CD4-positive, alpha-beta T cell treated with Interleukin-6 at 100 ng/mL for 8 hours (primary cell): Measurements from ENCODE around the gene NGEF.

Source experiments
- DNase-seq: peaks from one replicate; pipeline ENCODE4 v3.0.0-alpha.2; 2020; ENCODE audit warnings: mixed read lengths, low spot score

NGEF gene

GRCh38 chr2:232970051-232970450 lies 43.0 kb downstream of the NGEF start:
- no peak for DNase-seq

GRCh38 chr2:232967474-232967873 lies 45.6 kb downstream of the NGEF start:
- no peak for DNase-seq

- no peak for DNase-seq
These were observed 46.9 kb downstream of the NGEF start for GRCh38 chr2:232966122-232966521.

- DNase-seq = no peak
These were observed 49.1 kb downstream of the NGEF start for GRCh38 chr2:232963913-232964312.

GRCh38 chr2:232960862-232961261 lies 52.2 kb downstream of the NGEF start:
- DNase-seq = no peak

- DNase-seq = no peak
These were observed 53.9 kb downstream of the NGEF start for GRCh38 chr2:232959139-232959538.

- DNase-seq = no peak
These were observed 55.4 kb downstream of the NGEF start for GRCh38 chr2:232957657-232958090.

- no peak for DNase-seq
These were observed 57.2 kb downstream of the NGEF start for GRCh38 chr2:232955856-232956255.

- no peak for DNase-seq
These were observed 58.4 kb downstream of the NGEF start for GRCh38 chr2:232954691-232955090.

GRCh38 chr2:232951891-232952290 lies 61.2 kb downstream of the NGEF start:
- DNase-seq = no peak

- DNase-seq = no peak
These were observed 61.9 kb downstream of the NGEF start for GRCh38 chr2:232951181-232951580.

GRCh38 chr2:232950751-232951150 lies 62.3 kb downstream of the NGEF start:
- DNase-seq = no peak

GRCh38 chr2:232949016-232949415 lies 64.0 kb downstream of the NGEF start:
- DNase-seq = no peak

- no peak for DNase-seq
These were observed 70.2 kb downstream of the NGEF start for GRCh38 chr2:232942831-232943230.

- DNase-seq = no peak
These were observed 71.0 kb downstream of the NGEF start for GRCh38 chr2:232941912-232942594.

- DNase-seq = no peak
These were observed 71.7 kb downstream of the NGEF start for GRCh38 chr2:232941400-232941799.

GRCh38 chr2:232940724-232941123 lies 72.3 kb downstream of the NGEF start:
- no peak for DNase-seq

GRCh38 chr2:232937278-232937906 lies 75.7 kb downstream of the NGEF start:
- no peak for DNase-seq

- DNase-seq = no peak
These were observed 81.4 kb downstream of the NGEF start for GRCh38 chr2:232931636-232932035.

- no peak for DNase-seq
These were observed 83.0 kb downstream of the NGEF start for GRCh38 chr2:232930059-232930400.

- DNase-seq = no peak
These were observed 83.6 kb downstream of the NGEF start for GRCh38 chr2:232929303-232930058.

- no peak for DNase-seq
These were observed 84.3 kb downstream of the NGEF start for GRCh38 chr2:232928551-232929302.
